K562 (cell line): Measurements from ENCODE around the gene BAIAP2L2. TPM values are rescaled to one million over a fixed set of nuclear protein-coding genes. Genes with fewer than 3 reads are reported as not detected.

Experiments
- BCOR ChIP-seq: fragments of 450-650 bp; IDR thresholded peaks from 2 replicates; pipeline ENCODE4 v1.6.1; 2016
- CTBP1 ChIP-seq: fragments of 450-650 bp; IDR thresholded peaks from 2 replicates; pipeline ENCODE4 v1.6.1; 2016; ENCODE audit warnings: borderline replicate concordance
- GATA2 ChIP-seq: sonication (generic); formaldehyde crosslinking; IDR thresholded peaks from 2 replicates; pipeline ENCODE4 v1.4.0; 2020; ENCODE audit warnings: mild to moderate bottlenecking, missing genetic modification reagents
- HCFC1 ChIP-seq: IDR thresholded peaks from 2 replicates; pipeline ENCODE4 v1.6.1; 2012; ENCODE audit warnings: low read depth, low read length, improper control_type of control experiment
- NFATC3 ChIP-seq: fragments of 450-650 bp; IDR thresholded peaks from 2 replicates; pipeline ENCODE4 v1.6.1; 2017; ENCODE audit warnings: mild to moderate bottlenecking
- PTBP1 ChIP-seq: fragments of 200-400 bp; formaldehyde crosslinking; IDR thresholded peaks from 2 replicates; pipeline ENCODE4 v1.6.1; 2017; ENCODE audit warnings: low read depth, low read length
- SRSF3 ChIP-seq: fragments of 200-400 bp; formaldehyde crosslinking; IDR thresholded peaks from 2 replicates; pipeline ENCODE4 v1.6.1; 2016; ENCODE audit warnings: mild to moderate bottlenecking, low read length, moderate library complexity; ENCODE audit not compliant: insufficient read depth
- ZFP30 ChIP-seq: fragments of 250-450 bp; sonication (Bioruptor Pico); IDR thresholded peaks from 2 replicates; pipeline ENCODE4 v1.8.0; 2022; ENCODE audit warnings: moderate library complexity, mild to moderate bottlenecking, inconsistent platforms, borderline replicate concordance
- ZFX ChIP-seq: sonication (generic); formaldehyde crosslinking; IDR thresholded peaks from 2 replicates; pipeline ENCODE4 v1.8.0; 2022; ENCODE audit warnings: mild to moderate bottlenecking, missing genetic modification reagents, moderate library complexity
- polyA plus RNA-seq, 8 experiments: library from polyadenylated mRNA; depleted of rRNA in 4 of 8; stranded (reverse) in 5 of 8; unstranded in 3 of 8; fragments of >200 nt; fragmentation: Nextera tagmentation in 2 of 8; fragmentation: Illumina TruSeq in 1 of 8; extraction: Ambion mirVana in 2 of 8; extraction: Trizol in 1 of 8; gene quantifications; 2 replicates each; pipeline versions ENCODE4 v1.2.1 to v1.2.3, GENCODE V29; 2011 to 2014; ENCODE audit warnings: inconsistent platforms in 1 of 8, missing spikeins in 1 of 8
- total RNA-seq, 7 experiments: library from RNA; depleted of rRNA in 6 of 7; stranded (reverse); fragments of >200 nt in 6 of 7; fragmentation: Illumina TruSeq in 2 of 7; extraction: Trizol in 2 of 7; gene quantifications; 2 replicates each; pipeline versions ENCODE4 v1.2.1 to v1.2.3, GENCODE V29; 2011 to 2021; ENCODE audit warnings: low replicate concordance in 1 of 7
- TF ChIP-seq, protein P1 (sequence below), 3 experiments: fragments of 200-800 bp in 1 of 3; fragments of 250-450 bp in 1 of 3; fragments of 450-650 bp in 1 of 3; sonication (Bioruptor Pico) in 1 of 3; sonication (Bioruptor generic) in 1 of 3; formaldehyde crosslinking in 1 of 3; IDR thresholded peaks; 2 replicates each; pipeline versions ENCODE4 v1.6.1 to v1.8.0; 2016 to 2022; ENCODE audit warnings: mild to moderate bottlenecking in 2 of 3, missing genetic modification characterization in 2 of 3, missing compliant biosample characterization in 1 of 3, moderate library complexity in 1 of 3
- TF ChIP-seq, protein P2 (sequence below): fragments of 250-450 bp; sonication (Bioruptor Pico); IDR thresholded peaks from 2 replicates; pipeline ENCODE4 v1.4.0; 2020
- TF ChIP-seq, protein P3 (sequence below): fragments of 250-450 bp; sonication (Bioruptor Pico); IDR thresholded peaks from 2 replicates; pipeline ENCODE4 v1.9.0; 2021; ENCODE audit warnings: mild to moderate bottlenecking, inconsistent platforms
- TF ChIP-seq, protein P4 (sequence below): sonication (generic); formaldehyde crosslinking; IDR thresholded peaks from 2 replicates; pipeline ENCODE4 v1.9.0; 2022; ENCODE audit warnings: mild to moderate bottlenecking, missing genetic modification reagents
- TF ChIP-seq, protein P5 (sequence below): fragments of 250-450 bp; sonication (Bioruptor Pico); IDR thresholded peaks from 2 replicates; pipeline ENCODE4 v1.9.0; 2021; ENCODE audit warnings: mild to moderate bottlenecking

BAIAP2L2 gene
- total and polyA plus RNA-seq, 9 of the 15 experiments (the other 6 are each of a cell fraction or from before 2014, with no cell fraction given): 0.04 to 0.22 (median 0.07) TPM; not detected in 4

DNA sequence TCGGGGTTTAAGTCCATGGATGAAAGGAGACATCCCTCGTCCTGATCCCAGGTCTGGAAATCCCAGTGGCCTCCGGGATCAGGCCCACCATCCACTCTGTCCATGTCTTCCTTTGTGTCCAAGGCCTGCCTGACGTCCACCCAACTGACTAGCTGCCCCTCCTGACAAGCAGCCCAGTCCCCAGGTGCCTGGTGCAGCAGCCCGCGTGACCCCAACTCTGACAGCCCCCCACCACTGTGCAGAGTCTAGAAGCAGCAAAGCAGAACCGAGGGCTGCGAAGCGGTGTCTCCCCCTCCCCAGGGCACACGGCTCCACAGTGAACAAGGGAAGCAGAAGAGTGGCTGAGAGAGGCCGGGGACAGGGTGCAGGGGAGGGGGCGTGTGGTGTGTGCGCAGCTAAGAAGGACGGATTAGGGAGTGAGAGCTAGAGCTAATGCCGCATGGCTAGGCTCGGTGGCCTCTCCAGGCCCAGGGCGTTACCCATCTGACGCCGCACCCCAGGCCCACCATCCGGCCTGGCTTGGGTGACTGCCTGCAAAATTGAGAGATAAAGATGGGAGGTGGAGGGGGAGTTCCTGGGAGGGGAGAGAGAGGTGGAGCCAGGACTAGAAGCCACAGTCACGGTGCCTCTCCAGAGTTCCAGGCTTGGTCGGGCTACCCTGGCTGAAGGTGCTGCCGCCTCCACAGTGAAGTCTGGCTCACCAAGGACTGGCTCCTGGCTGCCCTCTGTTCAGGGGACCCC is 16.6 kb upstream of the BAIAP2L2 start (continued):
- TF ChIP-seq, protein P1, sequence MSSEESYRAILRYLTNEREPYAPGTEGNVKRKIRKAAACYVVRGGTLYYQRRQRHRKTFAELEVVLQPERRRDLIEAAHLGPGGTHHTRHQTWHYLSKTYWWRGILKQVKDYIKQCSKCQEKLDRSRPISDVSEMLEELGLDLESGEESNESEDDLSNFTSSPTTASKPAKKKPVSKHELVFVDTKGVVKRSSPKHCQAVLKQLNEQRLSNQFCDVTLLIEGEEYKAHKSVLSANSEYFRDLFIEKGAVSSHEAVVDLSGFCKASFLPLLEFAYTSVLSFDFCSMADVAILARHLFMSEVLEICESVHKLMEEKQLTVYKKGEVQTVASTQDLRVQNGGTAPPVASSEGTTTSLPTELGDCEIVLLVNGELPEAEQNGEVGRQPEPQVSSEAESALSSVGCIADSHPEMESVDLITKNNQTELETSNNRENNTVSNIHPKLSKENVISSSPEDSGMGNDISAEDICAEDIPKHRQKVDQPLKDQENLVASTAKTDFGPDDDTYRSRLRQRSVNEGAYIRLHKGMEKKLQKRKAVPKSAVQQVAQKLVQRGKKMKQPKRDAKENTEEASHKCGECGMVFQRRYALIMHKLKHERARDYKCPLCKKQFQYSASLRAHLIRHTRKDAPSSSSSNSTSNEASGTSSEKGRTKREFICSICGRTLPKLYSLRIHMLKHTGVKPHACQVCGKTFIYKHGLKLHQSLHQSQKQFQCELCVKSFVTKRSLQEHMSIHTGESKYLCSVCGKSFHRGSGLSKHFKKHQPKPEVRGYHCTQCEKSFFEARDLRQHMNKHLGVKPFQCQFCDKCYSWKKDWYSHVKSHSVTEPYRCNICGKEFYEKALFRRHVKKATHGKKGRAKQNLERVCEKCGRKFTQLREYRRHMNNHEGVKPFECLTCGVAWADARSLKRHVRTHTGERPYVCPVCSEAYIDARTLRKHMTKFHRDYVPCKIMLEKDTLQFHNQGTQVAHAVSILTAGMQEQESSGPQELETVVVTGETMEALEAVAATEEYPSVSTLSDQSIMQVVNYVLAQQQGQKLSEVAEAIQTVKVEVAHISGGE (CRISPR knock-in tag; IDR thresholded peaks at IDR 0.05): peak in 1 of 3 experiments; percentile 37; a peak in 1 of 6 replicates
- TF ChIP-seq, protein P2, sequence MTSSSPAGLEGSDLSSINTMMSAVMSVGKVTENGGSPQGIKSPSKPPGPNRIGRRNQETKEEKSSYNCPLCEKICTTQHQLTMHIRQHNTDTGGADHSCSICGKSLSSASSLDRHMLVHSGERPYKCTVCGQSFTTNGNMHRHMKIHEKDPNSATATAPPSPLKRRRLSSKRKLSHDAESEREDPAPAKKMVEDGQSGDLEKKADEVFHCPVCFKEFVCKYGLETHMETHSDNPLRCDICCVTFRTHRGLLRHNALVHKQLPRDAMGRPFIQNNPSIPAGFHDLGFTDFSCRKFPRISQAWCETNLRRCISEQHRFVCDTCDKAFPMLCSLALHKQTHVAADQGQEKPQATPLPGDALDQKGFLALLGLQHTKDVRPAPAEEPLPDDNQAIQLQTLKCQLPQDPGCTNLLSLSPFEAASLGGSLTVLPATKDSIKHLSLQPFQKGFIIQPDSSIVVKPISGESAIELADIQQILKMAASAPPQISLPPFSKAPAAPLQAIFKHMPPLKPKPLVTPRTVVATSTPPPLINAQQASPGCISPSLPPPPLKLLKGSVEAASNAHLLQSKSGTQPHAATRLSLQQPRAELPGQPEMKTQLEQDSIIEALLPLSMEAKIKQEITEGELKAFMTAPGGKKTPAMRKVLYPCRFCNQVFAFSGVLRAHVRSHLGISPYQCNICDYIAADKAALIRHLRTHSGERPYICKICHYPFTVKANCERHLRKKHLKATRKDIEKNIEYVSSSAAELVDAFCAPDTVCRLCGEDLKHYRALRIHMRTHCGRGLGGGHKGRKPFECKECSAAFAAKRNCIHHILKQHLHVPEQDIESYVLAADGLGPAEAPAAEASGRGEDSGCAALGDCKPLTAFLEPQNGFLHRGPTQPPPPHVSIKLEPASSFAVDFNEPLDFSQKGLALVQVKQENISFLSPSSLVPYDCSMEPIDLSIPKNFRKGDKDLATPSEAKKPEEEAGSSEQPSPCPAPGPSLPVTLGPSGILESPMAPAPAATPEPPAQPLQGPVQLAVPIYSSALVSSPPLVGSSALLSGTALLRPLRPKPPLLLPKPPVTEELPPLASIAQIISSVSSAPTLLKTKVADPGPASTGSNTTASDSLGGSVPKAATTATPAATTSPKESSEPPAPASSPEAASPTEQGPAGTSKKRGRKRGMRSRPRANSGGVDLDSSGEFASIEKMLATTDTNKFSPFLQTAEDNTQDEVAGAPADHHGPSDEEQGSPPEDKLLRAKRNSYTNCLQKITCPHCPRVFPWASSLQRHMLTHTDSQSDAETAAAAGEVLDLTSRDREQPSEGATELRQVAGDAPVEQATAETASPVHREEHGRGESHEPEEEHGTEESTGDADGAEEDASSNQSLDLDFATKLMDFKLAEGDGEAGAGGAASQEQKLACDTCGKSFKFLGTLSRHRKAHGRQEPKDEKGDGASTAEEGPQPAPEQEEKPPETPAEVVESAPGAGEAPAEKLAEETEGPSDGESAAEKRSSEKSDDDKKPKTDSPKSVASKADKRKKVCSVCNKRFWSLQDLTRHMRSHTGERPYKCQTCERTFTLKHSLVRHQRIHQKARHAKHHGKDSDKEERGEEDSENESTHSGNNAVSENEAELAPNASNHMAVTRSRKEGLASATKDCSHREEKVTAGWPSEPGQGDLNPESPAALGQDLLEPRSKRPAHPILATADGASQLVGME: no peak
- no peak for TF ChIP-seq PTBP1
- TF ChIP-seq ZFX (CRISPR knock-in tag): peak; percentile 64
- TF ChIP-seq, protein P3, sequence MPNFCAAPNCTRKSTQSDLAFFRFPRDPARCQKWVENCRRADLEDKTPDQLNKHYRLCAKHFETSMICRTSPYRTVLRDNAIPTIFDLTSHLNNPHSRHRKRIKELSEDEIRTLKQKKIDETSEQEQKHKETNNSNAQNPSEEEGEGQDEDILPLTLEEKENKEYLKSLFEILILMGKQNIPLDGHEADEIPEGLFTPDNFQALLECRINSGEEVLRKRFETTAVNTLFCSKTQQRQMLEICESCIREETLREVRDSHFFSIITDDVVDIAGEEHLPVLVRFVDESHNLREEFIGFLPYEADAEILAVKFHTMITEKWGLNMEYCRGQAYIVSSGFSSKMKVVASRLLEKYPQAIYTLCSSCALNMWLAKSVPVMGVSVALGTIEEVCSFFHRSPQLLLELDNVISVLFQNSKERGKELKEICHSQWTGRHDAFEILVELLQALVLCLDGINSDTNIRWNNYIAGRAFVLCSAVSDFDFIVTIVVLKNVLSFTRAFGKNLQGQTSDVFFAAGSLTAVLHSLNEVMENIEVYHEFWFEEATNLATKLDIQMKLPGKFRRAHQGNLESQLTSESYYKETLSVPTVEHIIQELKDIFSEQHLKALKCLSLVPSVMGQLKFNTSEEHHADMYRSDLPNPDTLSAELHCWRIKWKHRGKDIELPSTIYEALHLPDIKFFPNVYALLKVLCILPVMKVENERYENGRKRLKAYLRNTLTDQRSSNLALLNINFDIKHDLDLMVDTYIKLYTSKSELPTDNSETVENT (CRISPR knock-in tag): no peak
- TF ChIP-seq, protein P4, sequence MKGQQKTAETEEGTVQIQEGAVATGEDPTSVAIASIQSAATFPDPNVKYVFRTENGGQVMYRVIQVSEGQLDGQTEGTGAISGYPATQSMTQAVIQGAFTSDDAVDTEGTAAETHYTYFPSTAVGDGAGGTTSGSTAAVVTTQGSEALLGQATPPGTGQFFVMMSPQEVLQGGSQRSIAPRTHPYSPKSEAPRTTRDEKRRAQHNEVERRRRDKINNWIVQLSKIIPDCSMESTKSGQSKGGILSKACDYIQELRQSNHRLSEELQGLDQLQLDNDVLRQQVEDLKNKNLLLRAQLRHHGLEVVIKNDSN: no peak
- TF ChIP-seq SRSF3: no peak
- no peak for TF ChIP-seq ZFP30 (CRISPR knock-in tag)
- TF ChIP-seq, protein P5, sequence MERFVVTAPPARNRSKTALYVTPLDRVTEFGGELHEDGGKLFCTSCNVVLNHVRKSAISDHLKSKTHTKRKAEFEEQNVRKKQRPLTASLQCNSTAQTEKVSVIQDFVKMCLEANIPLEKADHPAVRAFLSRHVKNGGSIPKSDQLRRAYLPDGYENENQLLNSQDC (CRISPR knock-in tag): no peak
- peak; percentile 57; the same call in 1 of the 2 replicates for TF ChIP-seq CTBP1
- no peak for TF ChIP-seq BCOR
- TF ChIP-seq NFATC3: no peak
- TF ChIP-seq HCFC1: no peak
- TF ChIP-seq GATA2 (CRISPR knock-in tag): peak; percentile 39; the same call in 1 of the 2 replicates
